HEK293 (cell line): ENCODE results near the gene FGFR2.

Source experiments
- KLF10 ChIP-seq: fragments of 450-650 bp; IDR thresholded peaks from 2 replicates; pipeline ENCODE4 v1.5.1; 2018; ENCODE audit warnings: missing biosample characterization, mild to moderate bottlenecking, missing genetic modification characterization
- TRIM28 ChIP-seq: IDR thresholded peaks from 2 replicates; pipeline ENCODE4 v1.6.1; 2011; ENCODE audit warnings: low read length, control low read depth, borderline replicate concordance
- ZNF202 ChIP-seq: fragments of 450-650 bp; formaldehyde crosslinking; IDR thresholded peaks from 2 replicates; pipeline ENCODE4 v1.5.1; 2016; ENCODE audit warnings: missing biosample characterization, missing genetic modification characterization, borderline replicate concordance
- ZNF274 ChIP-seq, 2 experiments: fragments of 200-500 bp in 1 of 2; fragments of 450-650 bp in 1 of 2; sonication (Bioruptor generic) in 1 of 2; formaldehyde crosslinking in 1 of 2; IDR thresholded peaks; 2 replicates each; pipeline versions ENCODE4 v1.5.1 to v1.6.1; 2014 to 2016; ENCODE audit warnings: borderline replicate concordance in 1 of 2, inconsistent platforms in 1 of 2, low read length in 1 of 2, missing biosample characterization in 1 of 2, missing genetic modification characterization in 1 of 2
- ZNF426 ChIP-seq: fragments of 450-650 bp; formaldehyde crosslinking; IDR thresholded peaks from 2 replicates; pipeline ENCODE4 v1.5.1; 2017; ENCODE audit warnings: missing biosample characterization, missing genetic modification characterization, mild to moderate bottlenecking, inconsistent platforms, moderate library complexity
- ZNF777 ChIP-seq: fragments of 450-650 bp; formaldehyde crosslinking; IDR thresholded peaks from 2 replicates; pipeline ENCODE4 v1.5.1; 2017; ENCODE audit warnings: missing biosample characterization, missing genetic modification characterization, borderline replicate concordance
- TF ChIP-seq, protein P1 (sequence below): fragments of 450-650 bp; formaldehyde crosslinking; IDR thresholded peaks from 2 replicates; pipeline ENCODE4 v1.5.1; 2016; ENCODE audit warnings: missing biosample characterization, missing genetic modification characterization
- TF ChIP-seq, protein P2 (sequence below): fragments of 450-650 bp; formaldehyde crosslinking; IDR thresholded peaks from 2 replicates; pipeline ENCODE4 v1.5.1; 2016; ENCODE audit warnings: missing biosample characterization, missing genetic modification characterization
- TF ChIP-seq, protein P3 (sequence below): fragments of 450-650 bp; formaldehyde crosslinking; IDR thresholded peaks from 2 replicates; pipeline ENCODE4 v1.5.1; 2016; ENCODE audit warnings: missing biosample characterization, missing genetic modification characterization
- TF ChIP-seq, protein P4 (sequence below): fragments of 450-650 bp; formaldehyde crosslinking; IDR thresholded peaks from 2 replicates; pipeline ENCODE4 v1.5.1; 2016; ENCODE audit warnings: missing biosample characterization, missing genetic modification characterization
- TF ChIP-seq, protein P5 (sequence below): fragments of 450-650 bp; formaldehyde crosslinking; IDR thresholded peaks from 2 replicates; pipeline ENCODE4 v1.5.1; 2017; ENCODE audit warnings: missing biosample characterization, mild to moderate bottlenecking, missing genetic modification characterization, moderate library complexity
- TF ChIP-seq, protein P6 (sequence below): fragments of 450-650 bp; formaldehyde crosslinking; IDR thresholded peaks from 2 replicates; pipeline ENCODE4 v1.5.1; 2016; ENCODE audit warnings: missing biosample characterization, missing genetic modification characterization

DNA sequence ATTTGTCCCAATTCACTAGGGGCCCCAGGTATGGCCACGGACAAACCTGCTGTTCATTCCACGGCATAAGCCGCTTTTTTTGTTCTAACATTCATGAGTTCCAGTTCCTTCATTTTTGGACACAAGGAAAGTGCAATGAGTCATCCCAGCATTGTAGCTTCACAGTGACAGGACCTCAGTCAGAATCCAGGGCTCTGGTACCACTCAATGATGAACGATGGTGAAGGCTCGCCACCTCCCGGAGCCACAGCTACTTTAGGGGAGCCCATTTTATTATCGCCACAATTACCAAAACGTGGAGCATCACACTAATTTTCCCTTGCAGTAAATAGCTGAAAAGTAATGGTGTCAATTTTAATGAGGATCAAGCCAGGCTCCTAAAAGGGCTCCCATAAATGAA, 62.9 kb downstream of the FGFR2 start:
- TF ChIP-seq, protein P1, sequence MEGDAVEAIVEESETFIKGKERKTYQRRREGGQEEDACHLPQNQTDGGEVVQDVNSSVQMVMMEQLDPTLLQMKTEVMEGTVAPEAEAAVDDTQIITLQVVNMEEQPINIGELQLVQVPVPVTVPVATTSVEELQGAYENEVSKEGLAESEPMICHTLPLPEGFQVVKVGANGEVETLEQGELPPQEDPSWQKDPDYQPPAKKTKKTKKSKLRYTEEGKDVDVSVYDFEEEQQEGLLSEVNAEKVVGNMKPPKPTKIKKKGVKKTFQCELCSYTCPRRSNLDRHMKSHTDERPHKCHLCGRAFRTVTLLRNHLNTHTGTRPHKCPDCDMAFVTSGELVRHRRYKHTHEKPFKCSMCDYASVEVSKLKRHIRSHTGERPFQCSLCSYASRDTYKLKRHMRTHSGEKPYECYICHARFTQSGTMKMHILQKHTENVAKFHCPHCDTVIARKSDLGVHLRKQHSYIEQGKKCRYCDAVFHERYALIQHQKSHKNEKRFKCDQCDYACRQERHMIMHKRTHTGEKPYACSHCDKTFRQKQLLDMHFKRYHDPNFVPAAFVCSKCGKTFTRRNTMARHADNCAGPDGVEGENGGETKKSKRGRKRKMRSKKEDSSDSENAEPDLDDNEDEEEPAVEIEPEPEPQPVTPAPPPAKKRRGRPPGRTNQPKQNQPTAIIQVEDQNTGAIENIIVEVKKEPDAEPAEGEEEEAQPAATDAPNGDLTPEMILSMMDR = no peak
- TF ChIP-seq ZNF202 (tag by site-specific recombination) (no peak), TRIM28 (no peak), ZNF777 (tag by site-specific recombination) (no peak), ZNF274 (IDR thresholded peaks at IDR 0.05; ENCODE audit: low read length) (no peak), ZNF274 (tag by site-specific recombination; IDR thresholded peaks at IDR 0.05; ENCODE audit: borderline replicate concordance) (no peak), ZNF426 (no peak), KLF10 (tag by site-specific recombination) (no peak)
- TF ChIP-seq, protein P2, sequence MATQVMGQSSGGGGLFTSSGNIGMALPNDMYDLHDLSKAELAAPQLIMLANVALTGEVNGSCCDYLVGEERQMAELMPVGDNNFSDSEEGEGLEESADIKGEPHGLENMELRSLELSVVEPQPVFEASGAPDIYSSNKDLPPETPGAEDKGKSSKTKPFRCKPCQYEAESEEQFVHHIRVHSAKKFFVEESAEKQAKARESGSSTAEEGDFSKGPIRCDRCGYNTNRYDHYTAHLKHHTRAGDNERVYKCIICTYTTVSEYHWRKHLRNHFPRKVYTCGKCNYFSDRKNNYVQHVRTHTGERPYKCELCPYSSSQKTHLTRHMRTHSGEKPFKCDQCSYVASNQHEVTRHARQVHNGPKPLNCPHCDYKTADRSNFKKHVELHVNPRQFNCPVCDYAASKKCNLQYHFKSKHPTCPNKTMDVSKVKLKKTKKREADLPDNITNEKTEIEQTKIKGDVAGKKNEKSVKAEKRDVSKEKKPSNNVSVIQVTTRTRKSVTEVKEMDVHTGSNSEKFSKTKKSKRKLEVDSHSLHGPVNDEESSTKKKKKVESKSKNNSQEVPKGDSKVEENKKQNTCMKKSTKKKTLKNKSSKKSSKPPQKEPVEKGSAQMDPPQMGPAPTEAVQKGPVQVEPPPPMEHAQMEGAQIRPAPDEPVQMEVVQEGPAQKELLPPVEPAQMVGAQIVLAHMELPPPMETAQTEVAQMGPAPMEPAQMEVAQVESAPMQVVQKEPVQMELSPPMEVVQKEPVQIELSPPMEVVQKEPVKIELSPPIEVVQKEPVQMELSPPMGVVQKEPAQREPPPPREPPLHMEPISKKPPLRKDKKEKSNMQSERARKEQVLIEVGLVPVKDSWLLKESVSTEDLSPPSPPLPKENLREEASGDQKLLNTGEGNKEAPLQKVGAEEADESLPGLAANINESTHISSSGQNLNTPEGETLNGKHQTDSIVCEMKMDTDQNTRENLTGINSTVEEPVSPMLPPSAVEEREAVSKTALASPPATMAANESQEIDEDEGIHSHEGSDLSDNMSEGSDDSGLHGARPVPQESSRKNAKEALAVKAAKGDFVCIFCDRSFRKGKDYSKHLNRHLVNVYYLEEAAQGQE (tag by site-specific recombination) = no peak
- TF ChIP-seq, protein P3, sequence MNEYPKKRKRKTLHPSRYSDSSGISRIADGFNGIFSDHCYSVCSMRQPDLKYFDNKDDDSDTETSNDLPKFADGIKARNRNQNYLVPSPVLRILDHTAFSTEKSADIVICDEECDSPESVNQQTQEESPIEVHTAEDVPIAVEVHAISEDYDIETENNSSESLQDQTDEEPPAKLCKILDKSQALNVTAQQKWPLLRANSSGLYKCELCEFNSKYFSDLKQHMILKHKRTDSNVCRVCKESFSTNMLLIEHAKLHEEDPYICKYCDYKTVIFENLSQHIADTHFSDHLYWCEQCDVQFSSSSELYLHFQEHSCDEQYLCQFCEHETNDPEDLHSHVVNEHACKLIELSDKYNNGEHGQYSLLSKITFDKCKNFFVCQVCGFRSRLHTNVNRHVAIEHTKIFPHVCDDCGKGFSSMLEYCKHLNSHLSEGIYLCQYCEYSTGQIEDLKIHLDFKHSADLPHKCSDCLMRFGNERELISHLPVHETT (tag by site-specific recombination) = no peak
- TF ChIP-seq, protein P4, sequence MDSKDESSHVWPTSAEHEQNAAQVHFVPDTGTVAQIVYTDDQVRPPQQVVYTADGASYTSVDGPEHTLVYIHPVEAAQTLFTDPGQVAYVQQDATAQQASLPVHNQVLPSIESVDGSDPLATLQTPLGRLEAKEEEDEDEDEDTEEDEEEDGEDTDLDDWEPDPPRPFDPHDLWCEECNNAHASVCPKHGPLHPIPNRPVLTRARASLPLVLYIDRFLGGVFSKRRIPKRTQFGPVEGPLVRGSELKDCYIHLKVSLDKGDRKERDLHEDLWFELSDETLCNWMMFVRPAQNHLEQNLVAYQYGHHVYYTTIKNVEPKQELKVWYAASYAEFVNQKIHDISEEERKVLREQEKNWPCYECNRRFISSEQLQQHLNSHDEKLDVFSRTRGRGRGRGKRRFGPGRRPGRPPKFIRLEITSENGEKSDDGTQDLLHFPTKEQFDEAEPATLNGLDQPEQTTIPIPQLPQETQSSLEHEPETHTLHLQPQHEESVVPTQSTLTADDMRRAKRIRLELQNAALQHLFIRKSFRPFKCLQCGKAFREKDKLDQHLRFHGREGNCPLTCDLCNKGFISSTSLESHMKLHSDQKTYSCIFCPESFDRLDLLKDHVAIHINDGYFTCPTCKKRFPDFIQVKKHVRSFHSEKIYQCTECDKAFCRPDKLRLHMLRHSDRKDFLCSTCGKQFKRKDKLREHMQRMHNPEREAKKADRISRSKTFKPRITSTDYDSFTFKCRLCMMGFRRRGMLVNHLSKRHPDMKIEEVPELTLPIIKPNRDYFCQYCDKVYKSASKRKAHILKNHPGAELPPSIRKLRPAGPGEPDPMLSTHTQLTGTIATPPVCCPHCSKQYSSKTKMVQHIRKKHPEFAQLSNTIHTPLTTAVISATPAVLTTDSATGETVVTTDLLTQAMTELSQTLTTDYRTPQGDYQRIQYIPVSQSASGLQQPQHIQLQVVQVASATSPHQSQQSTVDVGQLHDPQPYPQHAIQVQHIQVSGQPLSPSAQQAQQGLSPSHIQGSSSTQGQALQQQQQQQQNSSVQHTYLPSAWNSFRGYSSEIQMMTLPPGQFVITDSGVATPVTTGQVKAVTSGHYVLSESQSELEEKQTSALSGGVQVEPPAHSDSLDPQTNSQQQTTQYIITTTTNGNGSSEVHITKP (tag by site-specific recombination) = no peak
- TF ChIP-seq, protein P5, sequence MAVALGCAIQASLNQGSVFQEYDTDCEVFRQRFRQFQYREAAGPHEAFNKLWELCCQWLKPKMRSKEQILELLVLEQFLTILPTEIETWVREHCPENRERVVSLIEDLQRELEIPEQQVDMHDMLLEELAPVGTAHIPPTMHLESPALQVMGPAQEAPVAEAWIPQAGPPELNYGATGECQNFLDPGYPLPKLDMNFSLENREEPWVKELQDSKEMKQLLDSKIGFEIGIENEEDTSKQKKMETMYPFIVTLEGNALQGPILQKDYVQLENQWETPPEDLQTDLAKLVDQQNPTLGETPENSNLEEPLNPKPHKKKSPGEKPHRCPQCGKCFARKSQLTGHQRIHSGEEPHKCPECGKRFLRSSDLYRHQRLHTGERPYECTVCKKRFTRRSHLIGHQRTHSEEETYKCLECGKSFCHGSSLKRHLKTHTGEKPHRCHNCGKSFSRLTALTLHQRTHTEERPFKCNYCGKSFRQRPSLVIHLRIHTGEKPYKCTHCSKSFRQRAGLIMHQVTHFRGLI (tag by site-specific recombination) = no peak
- TF ChIP-seq, protein P6, sequence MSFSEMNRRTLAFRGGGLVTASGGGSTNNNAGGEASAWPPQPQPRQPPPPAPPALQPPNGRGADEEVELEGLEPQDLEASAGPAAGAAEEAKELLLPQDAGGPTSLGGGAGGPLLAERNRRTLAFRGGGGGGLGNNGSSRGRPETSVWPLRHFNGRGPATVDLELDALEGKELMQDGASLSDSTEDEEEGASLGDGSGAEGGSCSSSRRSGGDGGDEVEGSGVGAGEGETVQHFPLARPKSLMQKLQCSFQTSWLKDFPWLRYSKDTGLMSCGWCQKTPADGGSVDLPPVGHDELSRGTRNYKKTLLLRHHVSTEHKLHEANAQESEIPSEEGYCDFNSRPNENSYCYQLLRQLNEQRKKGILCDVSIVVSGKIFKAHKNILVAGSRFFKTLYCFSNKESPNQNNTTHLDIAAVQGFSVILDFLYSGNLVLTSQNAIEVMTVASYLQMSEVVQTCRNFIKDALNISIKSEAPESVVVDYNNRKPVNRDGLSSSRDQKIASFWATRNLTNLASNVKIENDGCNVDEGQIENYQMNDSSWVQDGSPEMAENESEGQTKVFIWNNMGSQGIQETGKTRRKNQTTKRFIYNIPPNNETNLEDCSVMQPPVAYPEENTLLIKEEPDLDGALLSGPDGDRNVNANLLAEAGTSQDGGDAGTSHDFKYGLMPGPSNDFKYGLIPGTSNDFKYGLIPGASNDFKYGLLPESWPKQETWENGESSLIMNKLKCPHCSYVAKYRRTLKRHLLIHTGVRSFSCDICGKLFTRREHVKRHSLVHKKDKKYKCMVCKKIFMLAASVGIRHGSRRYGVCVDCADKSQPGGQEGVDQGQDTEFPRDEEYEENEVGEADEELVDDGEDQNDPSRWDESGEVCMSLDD (tag by site-specific recombination) = no peak
